Activated CD8-positive, alpha-beta memory T cell treated with anti-CD3 and anti-CD28 coated beads, Interleukin-2, amount 50 U/mL, for 24 hours (primary cell): ENCODE measurements around the gene PHLDB2.
A peak's percentile ranks its signal among the peaks of the same experiment; 100 is the strongest.

Experiments
- DNase-seq: peaks from one replicate; pipeline ENCODE4 v3.0.0-alpha.2; 2020; ENCODE audit errors: extremely low read depth

The PHLDB2 gene

DNA sequence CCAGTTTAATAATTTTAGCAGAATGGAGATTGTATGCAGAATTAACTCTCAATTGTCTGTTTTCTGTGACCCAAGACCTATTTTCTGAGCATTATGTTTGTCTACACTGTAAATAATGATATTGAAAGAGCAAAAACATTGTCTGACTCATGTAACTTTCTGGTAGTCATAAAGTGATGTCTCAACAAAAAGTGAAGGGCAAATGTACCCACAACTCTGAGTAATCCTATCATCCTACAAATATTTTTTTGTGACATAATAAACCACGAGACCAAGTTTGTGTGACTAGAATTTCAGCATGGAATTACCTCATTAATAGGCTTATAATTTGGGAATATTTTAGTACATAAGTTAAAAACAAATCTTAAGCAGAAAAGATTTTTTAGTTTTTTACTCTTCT lies 104.4 kb downstream of the PHLDB2 start:
- no peak for DNase-seq

DNA sequence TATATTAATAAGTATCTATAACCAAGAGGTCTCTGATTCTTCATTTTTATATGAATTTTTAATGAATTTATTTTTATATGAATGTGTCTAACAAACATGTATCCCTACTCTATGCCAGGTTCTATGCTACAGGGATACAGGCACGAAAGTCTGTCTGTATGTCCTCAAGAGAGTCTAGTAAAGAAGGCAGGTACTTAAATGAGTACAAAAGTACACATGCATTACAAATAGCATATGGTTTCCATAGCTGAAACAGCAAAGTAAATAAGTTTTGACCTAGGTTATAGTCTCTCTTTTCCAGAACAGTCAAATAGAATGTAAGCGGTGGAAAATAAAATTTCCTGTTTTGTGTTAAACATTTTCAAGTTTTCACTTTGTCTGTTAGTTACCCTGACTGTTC lies 106.4 kb downstream of the PHLDB2 start:
- no peak for DNase-seq

DNA sequence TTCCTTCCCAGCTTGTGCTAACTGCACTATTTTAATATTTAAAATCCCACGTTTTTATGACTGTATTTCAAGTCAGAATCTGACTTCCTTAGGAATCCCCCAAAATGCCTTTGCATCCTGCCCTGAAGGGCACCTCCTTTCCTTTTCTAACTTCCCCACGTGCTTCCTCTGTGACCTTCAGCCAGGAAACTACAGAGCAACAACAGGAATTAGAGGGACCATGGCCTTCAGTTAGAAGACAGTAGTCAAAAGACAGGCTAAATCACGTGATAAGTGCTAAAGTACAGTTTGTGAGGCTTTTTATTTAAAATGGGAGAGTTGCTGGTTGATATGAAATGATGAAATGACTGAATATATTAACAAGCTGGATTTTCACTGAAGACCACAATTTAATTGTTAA lies 108.0 kb downstream of the PHLDB2 start:
- no peak for DNase-seq

DNA sequence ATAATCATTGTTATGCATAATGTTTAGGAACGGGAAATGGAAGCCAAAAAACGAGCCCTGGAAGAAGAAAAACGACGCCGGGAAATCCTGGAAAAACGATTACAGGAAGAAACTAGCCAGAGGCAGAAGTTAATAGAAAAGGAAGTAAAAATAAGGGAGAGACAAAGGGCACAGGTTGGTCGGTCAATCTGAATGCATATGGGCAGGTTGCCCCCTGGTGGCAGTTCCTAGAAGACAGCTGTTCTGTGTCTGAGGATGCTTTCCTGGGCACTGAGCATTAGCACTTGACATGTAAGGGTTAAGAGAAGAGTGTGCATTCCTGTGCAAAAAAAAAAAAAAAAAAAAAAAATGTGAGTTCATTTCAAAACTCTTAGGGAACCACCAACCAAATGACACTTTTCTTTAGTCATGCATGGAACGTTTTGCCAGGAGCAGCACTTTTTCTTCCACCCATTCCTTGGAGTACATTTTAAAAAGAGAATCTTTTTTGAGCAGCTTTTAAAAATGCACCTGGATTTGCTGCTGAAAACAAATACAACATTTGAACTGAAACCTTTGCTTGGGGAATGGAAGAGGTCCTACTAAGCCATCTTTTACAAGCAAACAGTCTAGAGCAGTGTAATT lies 108.7 kb downstream of the PHLDB2 start:
- DNase-seq: peak; percentile 57

DNA sequence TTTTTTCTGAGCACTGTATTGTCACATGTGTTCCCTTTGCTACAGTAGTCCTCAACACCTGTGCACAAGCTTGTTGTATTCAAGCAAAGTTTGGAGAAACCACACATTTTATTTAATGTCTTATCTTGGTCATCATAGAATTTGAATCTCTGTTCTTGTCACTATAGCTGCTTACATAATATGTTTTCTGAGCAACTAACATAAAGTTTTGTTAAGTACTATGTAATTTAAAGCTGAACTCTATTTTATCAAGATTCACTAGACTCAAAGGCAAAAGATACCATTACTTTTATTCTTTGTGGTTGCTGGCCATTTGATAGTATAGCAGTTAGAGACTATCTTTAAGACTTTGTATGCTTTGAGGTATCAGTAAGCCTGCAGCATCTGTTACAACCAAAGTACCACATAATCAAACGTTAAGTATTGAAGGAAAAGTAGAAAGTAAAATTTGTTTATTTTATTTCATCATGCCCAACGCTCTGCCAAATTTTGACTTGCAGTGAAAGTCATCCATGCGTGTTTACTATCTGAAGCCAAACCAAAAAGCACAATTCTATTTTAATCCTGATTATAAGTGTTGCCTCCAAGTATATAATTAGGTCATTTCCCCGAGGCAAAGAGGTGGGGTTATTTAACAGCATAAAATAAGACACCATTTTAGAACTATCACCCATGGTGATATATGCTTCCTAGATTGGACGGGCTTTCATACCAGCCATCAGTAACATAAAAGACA lies 109.4 kb downstream of the PHLDB2 start:
- no peak for DNase-seq

DNA sequence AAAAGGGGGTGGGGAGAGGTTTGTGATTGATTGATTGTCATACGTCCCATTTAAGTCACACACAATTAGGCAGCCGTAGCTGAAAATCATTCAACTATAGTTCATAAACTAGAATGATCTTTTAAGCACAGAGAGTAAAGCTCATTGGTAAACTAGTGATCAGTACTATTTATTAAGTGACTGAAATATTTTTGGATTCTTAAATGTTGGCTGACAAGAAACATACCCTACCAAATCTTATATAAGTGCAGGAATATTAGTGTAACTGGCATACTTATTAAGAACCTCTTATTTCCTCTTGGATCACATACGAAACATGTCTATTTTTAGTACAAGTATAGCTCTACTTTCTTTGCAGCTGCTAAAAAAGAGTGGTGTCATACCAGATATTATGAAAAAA lies 111.3 kb downstream of the PHLDB2 start:
- DNase-seq: no peak

DNA sequence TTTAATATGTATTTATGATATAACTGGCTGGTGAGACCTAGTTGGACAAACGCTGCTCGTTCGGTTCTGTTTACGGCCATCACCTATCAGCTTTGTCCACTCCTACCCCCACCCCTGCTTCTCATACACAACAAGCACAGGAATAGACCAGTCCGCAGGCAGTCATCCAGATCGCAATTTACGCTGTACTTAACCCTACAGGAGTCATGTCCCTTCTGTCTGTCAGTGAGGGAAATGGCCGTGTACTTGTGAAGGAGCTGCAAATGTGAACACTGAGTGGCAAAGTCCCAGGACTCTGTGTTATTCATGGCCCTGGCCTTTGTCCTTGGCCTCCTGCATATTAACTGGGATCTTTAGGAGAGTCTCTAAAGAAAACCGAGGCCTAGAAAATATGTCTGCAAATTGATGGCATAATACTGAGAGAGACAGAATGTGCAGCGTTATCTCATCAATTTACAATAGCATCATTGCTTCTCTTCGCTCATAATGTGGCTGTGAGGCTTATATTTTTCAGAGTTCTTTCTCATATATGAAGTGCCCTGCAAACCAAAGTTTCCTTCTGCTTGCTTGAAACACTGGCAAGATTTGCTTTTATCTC lies 112.6 kb downstream of the PHLDB2 start:
- DNase-seq: no peak

DNA sequence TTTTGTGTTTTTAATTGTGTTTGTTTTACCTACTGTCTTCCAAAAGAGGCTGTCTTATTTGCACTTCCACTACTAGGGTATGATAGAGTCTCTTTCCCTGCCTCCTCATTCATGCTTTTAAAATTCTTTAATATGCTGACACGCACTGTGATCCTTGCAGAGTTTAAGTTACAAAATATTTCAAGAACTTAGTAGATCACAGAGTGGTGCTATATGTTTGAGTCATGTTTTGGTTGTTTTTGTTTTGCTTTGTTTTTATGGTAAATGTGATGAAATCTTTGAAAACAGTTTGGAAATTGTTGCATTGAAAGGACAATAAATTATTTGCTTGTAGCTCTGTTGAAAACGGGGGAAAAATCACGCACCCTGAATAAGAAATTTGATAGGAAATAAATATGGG lies 113.8 kb downstream of the PHLDB2 start:
- DNase-seq: no peak

DNA sequence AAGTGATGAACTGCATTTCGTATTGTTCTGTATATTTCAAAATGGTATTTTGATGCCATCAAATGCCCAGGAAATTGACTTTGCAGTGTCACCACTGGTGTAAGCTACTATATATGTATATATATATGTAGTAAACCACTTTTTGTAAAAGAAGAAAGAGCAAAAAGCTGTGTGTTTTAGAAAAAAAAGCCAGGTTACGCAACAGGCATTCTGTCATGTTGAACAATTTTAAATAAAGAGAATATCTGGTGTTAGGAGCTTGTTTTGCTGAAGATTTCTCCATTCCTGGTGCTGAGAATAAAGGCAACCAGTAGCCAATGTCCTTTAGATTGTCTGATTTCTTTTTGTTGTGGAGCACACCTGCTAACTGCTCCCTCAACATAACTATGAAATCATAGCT lies 116.1 kb downstream of the PHLDB2 start:
- no peak for DNase-seq

DNA sequence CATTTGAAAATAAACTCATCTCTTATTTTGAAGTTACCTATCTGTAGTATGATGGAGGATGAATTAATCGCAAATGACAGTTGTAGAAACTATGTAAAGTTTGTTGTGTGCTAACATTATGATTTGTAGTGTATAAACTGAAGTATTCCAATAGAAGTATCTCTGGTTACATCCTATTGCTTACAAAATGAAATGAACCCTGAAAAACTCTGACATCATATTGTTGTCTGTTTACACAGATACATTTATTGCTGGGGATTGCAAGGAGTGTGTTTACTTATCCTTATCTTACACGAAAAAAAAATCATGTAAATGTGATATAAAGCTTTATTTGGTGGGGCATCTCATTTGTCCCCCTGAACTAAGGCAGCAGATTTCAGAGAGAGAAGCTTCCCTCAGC lies 117.2 kb downstream of the PHLDB2 start:
- no peak for DNase-seq

DNA sequence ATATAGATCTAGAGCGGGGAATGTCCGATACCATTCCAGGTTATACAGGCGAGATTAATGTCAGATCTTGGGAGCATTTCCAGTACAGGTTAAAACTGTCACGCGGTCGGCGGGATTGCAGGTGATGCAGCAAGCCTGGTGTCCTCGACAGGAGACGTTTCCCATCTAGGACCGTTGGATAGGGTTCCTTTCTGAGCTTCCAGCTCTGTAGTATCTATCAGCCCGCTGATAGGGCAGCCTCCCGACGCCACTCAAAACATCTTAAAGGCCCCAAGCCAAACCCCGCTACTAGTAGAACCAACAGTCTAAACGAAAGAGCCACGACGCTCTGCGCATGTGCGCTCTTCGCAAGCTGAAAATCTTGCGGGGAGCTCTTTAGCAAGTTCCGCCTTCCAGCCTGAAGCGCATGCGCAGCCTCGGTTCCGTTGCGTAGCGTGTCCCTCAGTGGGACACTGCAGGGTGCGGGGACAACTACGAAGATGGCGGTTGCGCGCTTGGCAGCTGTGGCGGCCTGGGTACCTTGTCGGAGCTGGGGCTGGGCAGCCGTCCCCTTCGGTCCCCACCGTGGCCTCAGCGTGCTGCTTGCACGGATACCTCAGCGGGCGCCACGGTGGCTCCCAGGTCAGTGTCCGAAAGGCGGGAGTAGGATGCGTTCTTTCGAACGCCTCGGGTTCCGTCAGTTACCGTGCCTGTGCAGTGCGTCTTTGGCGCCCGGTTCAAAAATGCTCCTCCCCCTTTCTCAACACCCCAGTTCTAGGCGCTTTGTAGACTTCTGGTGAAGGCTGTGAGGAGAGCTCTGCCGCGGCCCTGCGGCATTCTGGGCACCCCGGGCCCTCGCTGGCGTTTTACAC lies 119.7 kb downstream of the PHLDB2 start, which contains the start of gene ABHD10:
TSS of gene ABHD10 (plus strand) at position 444 of the 851 bp plus-strand sequence. CDS start at position 480, 36 bp downstream.
- peak; percentile 96 for DNase-seq

DNA sequence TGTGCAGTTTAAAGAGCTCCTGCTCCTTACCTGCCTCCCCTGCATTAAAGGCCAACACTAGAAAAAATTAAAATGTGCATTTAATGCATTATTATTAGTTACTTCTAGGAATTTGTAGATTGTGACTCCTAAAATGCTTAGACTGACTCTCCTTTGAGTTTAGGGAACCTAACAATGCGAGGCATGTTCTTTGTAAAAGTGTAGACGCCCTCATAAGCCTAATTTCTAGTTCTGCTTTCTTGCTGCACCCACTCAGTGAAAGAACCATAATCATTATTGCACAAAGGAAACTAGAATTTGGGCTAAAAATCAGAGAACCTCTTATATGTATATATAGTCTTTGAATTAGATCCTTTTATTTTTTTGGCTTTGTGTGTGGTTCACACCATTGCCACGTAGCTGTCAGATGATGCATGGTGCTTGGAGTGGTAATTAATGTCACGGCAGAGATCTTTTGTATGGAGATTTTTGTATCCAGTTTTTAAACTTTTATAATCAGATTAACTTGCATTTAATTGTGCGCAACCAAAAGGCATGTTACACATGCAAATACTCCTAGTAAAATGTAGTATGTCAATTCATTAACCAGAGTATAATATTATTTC lies 120.5 kb downstream of the PHLDB2 start:
- no peak for DNase-seq

DNA sequence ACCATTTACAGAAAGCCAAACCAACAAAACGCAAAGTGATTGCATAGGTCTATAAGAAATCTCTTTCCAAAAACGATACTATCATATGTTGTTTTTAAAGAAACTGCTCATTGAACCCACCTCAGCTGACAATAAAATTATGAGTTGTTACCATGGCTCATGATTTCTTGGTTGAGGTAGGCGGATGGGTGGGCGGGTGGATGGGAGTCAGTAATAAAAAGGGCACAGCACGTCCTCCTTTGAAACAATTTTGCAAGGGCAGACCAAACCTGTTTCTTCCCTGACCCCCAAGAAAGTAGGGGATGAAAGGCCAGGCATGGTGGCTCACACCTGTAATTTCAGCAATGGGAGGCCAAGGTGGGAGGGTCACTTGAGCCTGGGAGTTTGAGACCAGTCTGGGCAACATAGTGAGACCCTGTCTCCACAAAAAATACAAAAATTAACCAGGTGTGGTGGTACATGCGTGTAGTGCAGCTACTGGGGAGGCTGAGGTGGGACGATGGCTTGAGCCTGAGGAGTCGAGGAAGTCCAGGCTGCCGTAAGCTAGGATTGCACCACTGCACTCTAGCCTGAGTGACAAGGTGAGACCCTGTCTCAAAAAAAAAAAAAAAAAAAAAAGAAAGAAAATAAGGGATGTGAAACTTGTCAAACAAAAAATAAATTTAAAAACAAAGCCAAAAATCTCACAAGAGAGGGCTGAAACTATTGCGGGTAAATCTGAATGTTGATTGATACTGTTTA lies 121.8 kb downstream of the PHLDB2 start:
- DNase-seq: no peak

DNA sequence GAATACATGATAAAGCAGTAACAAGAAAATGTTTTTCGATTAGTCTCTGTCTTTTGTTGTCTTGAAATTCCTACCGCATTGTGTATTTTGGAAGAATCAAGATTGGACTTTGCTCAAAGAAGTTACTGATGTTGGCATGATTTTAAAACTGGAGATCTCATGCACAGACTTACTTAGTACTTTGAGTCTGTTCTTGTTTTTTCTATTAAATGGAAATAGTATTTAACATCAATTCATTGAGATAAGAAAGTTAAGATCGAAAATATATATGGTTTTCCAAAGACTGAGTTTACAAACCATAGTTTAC lies 122.3 kb downstream of the PHLDB2 start:
- DNase-seq: no peak

DNA sequence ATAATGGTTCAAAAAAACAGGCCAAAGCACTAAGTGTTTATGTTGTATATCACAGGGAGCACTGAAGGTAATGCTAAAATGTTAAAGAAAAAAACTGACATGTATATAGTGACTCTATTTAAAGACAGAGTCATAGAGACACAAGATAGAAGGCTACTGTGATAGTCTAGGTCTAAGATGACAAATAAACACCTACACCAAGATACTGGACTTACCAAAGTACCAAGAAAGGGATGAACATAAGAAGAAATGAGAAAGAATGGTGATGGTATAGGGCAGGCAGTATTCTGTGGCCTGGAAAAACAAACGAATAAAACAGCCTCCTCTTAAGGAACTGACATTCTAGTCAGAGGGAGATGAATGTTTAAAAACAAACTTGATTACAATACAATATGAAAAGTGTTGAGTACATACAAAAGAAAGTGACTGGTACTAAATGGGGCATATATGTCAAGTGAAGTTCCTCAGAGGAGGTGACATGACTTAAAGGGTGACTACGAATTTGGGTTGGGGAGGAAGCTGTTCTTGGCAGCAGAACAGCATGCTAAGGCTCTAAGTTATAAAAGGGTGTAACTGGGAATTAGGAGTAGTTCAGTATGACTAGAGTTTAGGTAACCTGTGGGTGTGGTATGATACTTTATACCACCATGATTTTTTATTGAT lies 125.7 kb downstream of the PHLDB2 start:
- DNase-seq: no peak

DNA sequence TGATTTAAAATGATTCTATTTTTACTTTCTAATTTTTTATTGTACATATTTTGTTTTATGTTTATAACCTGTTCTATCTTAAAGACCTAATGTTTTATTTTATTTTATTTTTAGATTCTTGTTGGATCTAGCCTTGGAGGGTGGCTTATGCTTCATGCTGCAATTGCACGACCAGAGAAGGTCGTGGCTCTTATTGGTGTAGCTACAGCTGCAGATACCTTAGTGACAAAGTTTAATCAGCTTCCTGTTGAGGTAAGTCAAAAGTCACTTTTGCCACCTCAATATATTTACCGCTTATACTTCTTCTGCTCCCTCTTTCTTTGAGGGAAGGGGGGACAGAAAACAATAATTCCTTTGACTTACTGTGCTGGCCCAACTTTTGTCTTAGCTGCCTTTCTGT lies 127.7 kb downstream of the PHLDB2 start:
- no peak for DNase-seq

DNA sequence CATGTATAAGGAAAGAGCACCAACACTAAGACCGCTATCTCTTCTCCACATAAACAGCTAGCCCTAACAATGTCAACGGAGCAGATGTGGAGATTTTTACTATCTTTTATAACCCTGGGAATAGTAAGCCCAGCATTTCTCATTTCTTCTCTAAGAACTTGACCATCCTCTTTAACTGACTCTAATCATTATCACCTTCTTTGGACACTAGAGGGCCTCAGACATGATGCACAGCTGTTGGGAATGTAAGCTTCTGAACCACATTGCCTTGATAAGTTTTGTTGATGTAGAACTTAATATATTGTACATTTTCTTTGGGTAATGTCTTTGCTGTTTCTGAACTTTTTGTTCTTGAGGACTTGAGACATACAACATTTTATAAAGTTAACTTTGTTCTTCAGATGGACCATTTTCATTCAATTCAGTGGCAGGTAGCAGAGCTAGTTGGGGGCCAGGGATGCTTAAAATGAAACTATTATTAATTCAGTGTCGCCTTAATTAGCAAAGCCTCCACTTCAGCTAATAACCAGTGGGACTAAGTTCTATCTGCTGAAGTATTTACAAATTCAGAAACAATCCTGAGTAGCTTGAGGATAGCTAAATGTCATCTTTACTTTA lies 130.1 kb downstream of the PHLDB2 start:
- no peak for DNase-seq

DNA sequence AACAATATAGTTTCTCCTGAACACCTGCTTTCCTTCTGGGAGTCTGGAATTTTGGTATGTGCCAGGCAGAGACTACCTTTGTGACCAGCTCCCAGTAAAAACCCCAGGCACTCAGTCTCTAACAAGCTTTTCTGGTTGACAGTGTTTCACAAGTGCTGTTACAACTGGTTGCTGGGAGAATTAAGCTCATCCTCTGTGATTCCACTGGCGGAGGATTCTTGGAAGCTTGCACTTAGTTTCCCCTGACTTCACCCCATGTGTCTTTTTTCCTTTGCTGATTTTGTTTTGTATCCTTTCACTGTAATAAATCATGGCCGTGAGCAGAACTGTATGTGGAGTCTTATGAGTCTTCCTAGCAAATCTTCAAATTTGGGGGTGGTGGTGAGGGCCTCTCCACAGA lies 134.0 kb downstream of the PHLDB2 start:
- DNase-seq: no peak

DNA sequence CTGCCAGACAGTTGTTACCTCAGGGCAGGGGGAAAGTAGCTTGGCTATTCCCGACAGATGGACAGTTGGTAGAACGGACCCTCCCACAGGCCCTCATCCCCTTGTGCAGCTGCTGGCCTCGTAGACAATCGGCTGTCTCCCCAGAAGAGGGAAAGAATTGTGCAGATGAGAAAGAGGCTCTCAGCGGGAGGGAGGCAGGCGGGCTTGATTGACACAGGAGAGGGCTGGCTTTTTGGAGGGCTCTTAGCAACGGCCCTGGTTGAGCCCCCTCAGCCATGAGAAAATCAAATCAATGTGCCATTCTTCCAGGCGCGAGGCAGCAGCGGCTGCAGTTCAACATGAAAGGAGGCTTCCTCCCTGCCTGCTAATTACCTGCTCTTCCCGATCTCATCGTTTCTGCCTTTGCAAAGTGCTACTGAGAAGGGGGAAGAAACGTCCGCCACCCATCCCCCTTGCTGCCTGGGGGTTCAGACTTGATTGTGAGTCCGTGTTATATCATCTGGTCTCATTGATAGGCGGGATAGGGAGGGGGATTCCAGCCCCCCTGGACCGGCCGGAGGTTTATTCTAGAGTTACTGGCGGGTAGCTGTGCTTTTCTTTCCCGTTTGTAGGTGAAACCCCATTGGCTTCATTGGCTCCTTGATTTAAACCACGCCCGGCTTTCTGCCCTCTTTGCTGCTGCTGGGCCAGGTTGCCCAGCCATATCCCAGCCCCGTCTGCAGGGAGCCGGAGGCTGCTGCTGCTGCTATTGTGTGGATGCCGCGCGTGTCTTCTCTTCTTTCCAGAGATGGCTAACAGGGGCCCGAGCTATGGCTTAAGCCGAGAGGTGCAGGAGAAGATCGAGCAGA lies 139.8 kb downstream of the PHLDB2 start, which contains the start of gene TAGLN3:
TSS of gene TAGLN3 (plus strand) at position 287 of the 848 bp plus-strand sequence. CDS start at position 788, 501 bp downstream.
- DNase-seq: no peak
